Osteoblast (primary cell): ENCODE measurements around the gene CELSR2. TPM values are rescaled to one million over a fixed set of nuclear protein-coding genes. Genes with fewer than 3 reads are reported as not detected.

Experiments
- DNase-seq: peaks from one replicate; pipeline ENCODE4 v3.0.0; 2011; ENCODE audit warnings: low spot score, mixed read lengths; ENCODE audit not compliant: insufficient read length; ENCODE audit errors: missing footprints
- H2AFZ ChIP-seq: 2 replicates; pipeline ENCODE4 v1.6.0; 2011; ENCODE audit warnings: mild to moderate bottlenecking, low read length
- H3K27ac ChIP-seq: 2 replicates; pipeline ENCODE4 v1.5.1; 2011; ENCODE audit warnings: mild to moderate bottlenecking, low read depth, low read length, moderate library complexity
- H3K27me3 ChIP-seq: 2 replicates; pipeline ENCODE4 v1.6.0; 2012; ENCODE audit warnings: mild to moderate bottlenecking, control low read depth, inconsistent platforms, low read length, moderate library complexity; ENCODE audit not compliant: insufficient read depth
- H3K36me3 ChIP-seq: 2 replicates; pipeline ENCODE4 v1.5.1; 2011; ENCODE audit warnings: mild to moderate bottlenecking, low read length, control low read depth, moderate library complexity; ENCODE audit not compliant: insufficient read depth
- H3K4me1 ChIP-seq: 2 replicates; pipeline ENCODE4 v1.5.1; 2011; ENCODE audit warnings: mild to moderate bottlenecking, low read length, control low read depth, moderate library complexity; ENCODE audit not compliant: insufficient read depth
- H3K4me2 ChIP-seq: 2 replicates; pipeline ENCODE4 v1.6.0; 2011; ENCODE audit warnings: mild to moderate bottlenecking, low read length; ENCODE audit not compliant: insufficient read depth
- H3K4me3 ChIP-seq: fragments of 200-600 bp; sonication (generic); 3 replicates; pipeline ENCODE4 v1.5.1; 2012; ENCODE audit warnings: mild to moderate bottlenecking, low read length, inconsistent platforms; ENCODE audit not compliant: insufficient read depth
- H3K79me2 ChIP-seq: 2 replicates; pipeline ENCODE4 v1.6.0; 2012; ENCODE audit warnings: mild to moderate bottlenecking, low read length, control low read depth, inconsistent platforms; ENCODE audit not compliant: insufficient read depth
- H3K9me3 ChIP-seq: 2 replicates; pipeline ENCODE4 v1.5.1; 2011; ENCODE audit warnings: low read depth, low read length, control low read depth
- H4K20me1 ChIP-seq: 2 replicates; pipeline ENCODE4 v1.6.0; 2012; ENCODE audit warnings: mild to moderate bottlenecking, low read length, control low read depth; ENCODE audit not compliant: insufficient read depth
- CTCF ChIP-seq: IDR thresholded peaks from 2 replicates; pipeline ENCODE4 v1.5.1; 2011; ENCODE audit warnings: mild to moderate bottlenecking, low read depth, low read length, moderate library complexity; ENCODE audit errors: extremely low read depth
- total RNA-seq: library from RNA; depleted of rRNA; stranded (reverse); fragments of >200 nt; gene quantifications from 2 replicates; pipeline ENCODE4 v1.2.3, GENCODE V29; 2012

The CELSR2 gene
- total RNA-seq, 1 donor = 1.4 TPM

GRCh38 chr1:109292364-109292763 lies 43.0 kb downstream of the CELSR2 start:
- no peak for DNase-seq
- H2AFZ ChIP-seq = no peak overlapping the region
- H3K27ac ChIP-seq = no peak overlapping the region
- H3K79me2 ChIP-seq = no peaks in the 10 kb centered on the region
- no peak overlapping the region for H3K4me3 ChIP-seq
- H3K4me2 ChIP-seq = no peak overlapping the region
- no peaks in the 10 kb centered on the region for H3K9me3 ChIP-seq
- no peaks in the 10 kb centered on the region for H4K20me1 ChIP-seq
- no peaks in the 10 kb centered on the region for H3K36me3 ChIP-seq
- no peak for TF ChIP-seq CTCF
- no peaks in the 10 kb centered on the region for H3K27me3 ChIP-seq
- H3K4me1 ChIP-seq = no peaks in the 10 kb centered on the region

- no peaks in the 10 kb centered on the region for H4K20me1 ChIP-seq
- no peaks in the 10 kb centered on the region for H3K27me3 ChIP-seq
- H3K79me2 ChIP-seq = no peaks in the 10 kb centered on the region
- no peak overlapping the region for H3K27ac ChIP-seq
- H3K4me1 ChIP-seq = peaks cover 3% of the 10 kb centered on the region
- no peaks in the 10 kb centered on the region for H3K9me3 ChIP-seq
- H2AFZ ChIP-seq = no peak overlapping the region
- no peak for DNase-seq
- TF ChIP-seq CTCF = no peak
- no peaks in the 10 kb centered on the region for H3K36me3 ChIP-seq
- no peak overlapping the region for H3K4me3 ChIP-seq
- no peak overlapping the region for H3K4me2 ChIP-seq
Measured at GRCh38 chr1:109293026-109293425, 43.7 kb downstream of the CELSR2 start.

DNA sequence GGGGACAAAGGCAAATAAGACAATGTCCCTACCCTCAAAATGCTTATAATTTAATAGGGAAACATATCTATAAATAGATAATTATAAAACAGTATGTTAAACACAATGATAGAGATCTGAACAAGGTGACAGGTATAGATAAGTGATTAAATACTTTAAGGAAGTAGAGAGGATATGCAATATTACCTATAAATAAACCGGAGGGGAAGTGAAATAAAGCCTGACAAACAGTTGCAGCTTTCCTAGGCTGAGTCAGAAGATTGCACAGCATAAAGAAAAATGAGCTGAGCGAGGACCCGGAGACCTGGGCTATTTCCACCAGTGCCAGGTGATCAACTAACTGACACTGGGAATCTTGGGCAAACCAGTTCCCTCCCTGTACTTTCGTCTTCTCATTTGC lies 45.1 kb downstream of the CELSR2 start:
- no peak for TF ChIP-seq CTCF

DNA sequence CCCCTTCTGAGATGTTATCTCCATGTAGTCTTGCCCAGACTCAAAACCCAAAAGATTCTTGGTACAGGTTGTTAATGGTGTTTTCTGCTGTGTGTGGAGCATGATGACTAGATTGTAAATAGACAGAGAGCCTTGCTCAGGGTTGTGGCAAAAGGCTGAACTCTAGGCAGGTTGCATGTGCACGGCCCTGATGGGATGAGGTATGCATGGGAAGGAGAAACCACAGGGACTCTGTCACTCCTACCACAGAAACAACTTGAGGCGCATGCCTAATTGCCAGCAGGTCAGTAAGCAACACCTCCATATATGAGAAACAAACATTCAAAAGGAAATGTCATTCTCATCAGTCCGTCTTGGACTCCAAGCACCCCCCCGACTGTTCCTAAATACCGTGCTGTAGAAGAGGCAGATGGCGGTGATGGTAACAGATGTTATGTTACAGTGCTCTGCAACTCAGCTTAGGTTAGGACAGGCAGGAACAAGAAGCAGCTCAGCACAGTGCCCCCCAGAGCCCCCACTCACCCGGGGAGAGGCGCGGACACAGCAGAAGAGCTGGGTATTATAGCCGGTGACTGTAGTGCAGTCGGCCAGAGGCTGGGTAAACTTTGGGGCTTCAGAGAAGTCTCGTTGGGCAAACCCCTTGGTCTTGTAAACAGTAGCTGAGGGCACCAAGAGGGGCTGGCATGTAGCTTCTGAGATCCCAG lies 46.5 kb downstream of the CELSR2 start:
- Histone ChIP-seq H3K4me1 (peaks cover 27% of the 10 kb centered on the region), H3K4me2 (no peak overlapping the region), H3K36me3 (no peaks in the 10 kb centered on the region), H3K27me3 (no peaks in the 10 kb centered on the region), H2AFZ (no peak overlapping the region), H4K20me1 (no peaks in the 10 kb centered on the region), H3K79me2 (no peaks in the 10 kb centered on the region), H3K4me3 (no peak overlapping the region), H3K9me3 (no peaks in the 10 kb centered on the region), H3K27ac (no peak overlapping the region)
- DNase-seq = no peak
- TF ChIP-seq CTCF = no peak

More for the DNA sequence above, 45.1 kb downstream of the CELSR2 start:
- Histone ChIP-seq H3K27me3 (no peaks in the 10 kb centered on the region), H3K36me3 (no peaks in the 10 kb centered on the region), H3K4me2 (no peak overlapping the region), H3K4me1 (peaks cover 17% of the 10 kb centered on the region), H3K4me3 (no peak overlapping the region), H3K79me2 (no peaks in the 10 kb centered on the region), H4K20me1 (no peaks in the 10 kb centered on the region), H3K27ac (no peak overlapping the region), H2AFZ (no peak overlapping the region), H3K9me3 (no peaks in the 10 kb centered on the region)
- no peak for DNase-seq
